Activated naive CD4-positive, alpha-beta T cell treated with anti-CD3 and anti-CD28 coated beads, Interleukin-2, amount 50 U/mL, for 16 hours (primary cell): ENCODE results near the gene TMEM128.
"Not testable (repeated sequence)": the region's sequence is repeated elsewhere in the genome, so short reads cannot be mapped to it uniquely, and the experiment has no call there.

Experiments
- DNase-seq: peaks from one replicate; pipeline ENCODE4 v3.0.0-alpha.2; 2020

The TMEM128 gene, protein sequence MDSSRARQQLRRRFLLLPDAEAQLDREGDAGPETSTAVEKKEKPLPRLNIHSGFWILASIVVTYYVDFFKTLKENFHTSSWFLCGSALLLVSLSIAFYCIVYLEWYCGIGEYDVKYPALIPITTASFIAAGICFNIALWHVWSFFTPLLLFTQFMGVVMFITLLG

GRCh38 chr4:4248029-4248884 is at the start of gene TMEM128:
TSS of gene TMEM128 (minus strand) at chr4:4248223. CDS start at chr4:4248202, 21 bp downstream.
- DNase-seq: peak; percentile 91

DNA sequence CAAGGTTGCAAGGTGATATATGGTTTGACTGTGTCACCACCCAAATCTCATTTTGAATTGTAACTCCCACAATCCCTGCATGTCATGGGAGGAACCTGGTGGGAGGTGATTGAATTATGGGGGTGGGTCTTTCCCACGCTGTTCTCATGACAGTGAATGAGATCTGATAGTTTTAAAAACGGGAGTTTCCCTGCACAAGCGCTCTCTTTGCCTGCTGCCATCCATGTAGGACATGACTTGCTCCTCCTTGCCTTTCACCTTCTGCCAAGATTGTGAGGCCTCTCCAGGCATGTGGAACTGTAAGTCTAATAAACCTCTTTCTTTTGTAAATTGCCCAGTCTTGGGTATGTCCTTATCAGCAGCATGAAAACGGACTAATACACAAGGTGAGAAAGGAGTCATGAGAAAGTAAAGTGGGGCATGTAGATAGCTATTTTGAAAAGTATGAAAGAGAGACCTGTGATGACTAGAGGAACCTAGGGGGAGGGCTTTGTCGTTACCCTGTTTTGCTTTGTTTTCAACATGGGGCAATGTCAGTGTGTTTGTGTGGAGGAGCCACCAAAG is 48.3 kb upstream of the TMEM128 start:
- DNase-seq: no peak

DNA sequence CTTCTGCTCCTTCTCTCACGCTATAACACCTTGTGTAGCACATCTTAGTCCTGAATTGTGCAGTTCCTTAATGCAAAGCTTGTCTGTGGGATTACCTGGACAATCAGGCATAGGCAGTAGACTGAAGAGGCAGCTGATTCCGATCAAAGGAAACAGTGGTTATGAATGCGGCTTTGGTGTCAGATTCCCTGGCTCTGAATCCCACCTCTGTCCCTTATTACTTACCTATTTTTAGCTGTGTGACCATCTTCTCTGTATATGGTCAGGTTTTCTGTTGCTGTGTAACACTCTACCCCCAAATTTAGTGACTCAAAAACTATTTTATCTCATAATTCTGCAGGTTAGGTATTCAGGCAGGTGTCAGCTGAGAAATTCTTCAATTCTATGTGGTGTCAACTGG is 45.3 kb upstream of the TMEM128 start:
- DNase-seq: no peak

DNA sequence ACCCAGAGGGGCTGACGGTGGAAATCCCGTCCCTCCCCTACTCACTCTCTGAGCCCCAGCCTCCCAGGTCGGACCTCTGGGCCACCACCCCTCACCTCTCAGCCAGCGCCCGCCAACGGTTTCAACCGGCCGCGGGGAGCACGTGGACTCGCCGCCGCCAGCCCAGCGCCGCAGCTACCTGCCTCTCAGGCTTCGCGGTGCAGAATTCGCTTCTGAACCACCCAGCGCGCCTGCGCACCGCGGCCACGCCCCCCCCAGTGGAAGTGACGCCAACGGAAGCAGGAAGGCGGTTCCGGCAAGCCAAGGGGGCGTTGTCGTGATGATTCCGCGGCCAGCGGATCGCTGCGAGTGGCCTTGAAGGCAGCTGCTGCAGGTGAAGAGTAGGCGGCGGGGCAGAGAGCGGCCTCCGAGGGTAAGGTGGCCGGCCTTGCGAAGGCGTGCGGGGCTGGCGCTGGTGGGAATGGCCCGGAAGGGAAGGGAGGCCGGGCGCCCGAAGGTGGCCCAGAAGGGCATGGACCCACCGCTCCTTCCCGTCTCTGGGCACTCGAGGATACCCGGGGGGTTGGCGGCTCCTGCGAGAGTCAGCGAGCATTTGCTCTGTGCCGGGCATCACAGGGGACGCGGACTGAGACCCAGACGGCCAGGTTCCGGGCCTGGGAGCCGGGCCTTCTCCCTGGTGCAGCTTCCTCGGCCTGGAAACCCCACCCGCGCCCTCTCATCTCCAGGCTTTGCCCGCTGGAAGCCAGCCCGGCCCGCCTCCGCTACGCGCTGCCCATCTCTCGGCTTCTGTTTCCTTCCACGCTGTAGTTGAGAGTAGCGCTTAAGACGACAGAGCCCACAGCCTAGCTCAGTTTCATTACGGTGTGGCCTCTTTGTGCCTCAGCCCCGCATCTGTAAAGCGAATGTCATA is 42.2 kb upstream of the TMEM128 start, which contains the start of the genes LYAR and ZBTB49:
LYAR (minus strand) TSS at position 214 of the 910 bp plus-strand sequence. CDS start 6,412 bp downstream, outside the sequence.
ZBTB49 (plus strand) TSS at position 311 of the 910 bp plus-strand sequence. CDS start 9,695 bp downstream, outside the sequence.
- peak; percentile 96 for DNase-seq

DNA sequence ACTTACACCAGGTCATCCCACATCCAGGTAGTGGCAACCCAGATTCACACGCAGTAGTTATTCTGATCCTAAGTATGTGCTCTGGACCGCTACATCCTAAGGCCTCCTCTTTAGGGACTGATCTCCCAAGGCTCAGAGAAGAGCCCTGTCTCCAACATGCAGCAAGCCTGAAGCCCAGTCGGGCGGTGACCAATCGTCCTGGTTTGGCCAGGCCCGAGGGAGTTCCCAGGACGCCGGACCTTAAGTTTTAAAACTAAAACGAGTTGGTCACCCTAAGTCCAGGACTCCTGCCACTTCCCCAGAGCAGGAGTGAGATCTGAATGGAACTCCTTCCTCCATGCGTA is 41.5 kb upstream of the TMEM128 start:
- DNase-seq: no peak

GRCh38 chr4:4289055-4289454 is 41.0 kb upstream of the TMEM128 start:
- no peak for DNase-seq

DNA sequence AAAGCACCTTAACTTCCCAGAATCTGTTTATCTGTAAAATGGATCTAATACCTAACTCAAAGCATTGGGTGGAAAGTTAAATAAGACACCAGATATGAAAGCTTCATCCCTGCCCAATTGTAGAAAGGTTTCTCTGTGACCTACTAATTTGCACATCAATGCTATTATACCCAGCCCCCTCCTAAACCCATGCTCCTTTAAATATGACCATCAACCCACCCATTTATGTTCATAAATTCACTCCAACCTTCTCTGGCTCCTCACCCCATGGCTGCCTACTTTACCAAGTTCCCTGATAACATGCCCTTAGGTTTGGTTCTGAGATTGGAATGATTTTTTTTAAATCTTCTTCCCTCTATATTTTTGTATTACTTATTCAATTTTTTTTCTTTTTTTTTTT is 40.1 kb upstream of the TMEM128 start:
- DNase-seq: no peak

DNA sequence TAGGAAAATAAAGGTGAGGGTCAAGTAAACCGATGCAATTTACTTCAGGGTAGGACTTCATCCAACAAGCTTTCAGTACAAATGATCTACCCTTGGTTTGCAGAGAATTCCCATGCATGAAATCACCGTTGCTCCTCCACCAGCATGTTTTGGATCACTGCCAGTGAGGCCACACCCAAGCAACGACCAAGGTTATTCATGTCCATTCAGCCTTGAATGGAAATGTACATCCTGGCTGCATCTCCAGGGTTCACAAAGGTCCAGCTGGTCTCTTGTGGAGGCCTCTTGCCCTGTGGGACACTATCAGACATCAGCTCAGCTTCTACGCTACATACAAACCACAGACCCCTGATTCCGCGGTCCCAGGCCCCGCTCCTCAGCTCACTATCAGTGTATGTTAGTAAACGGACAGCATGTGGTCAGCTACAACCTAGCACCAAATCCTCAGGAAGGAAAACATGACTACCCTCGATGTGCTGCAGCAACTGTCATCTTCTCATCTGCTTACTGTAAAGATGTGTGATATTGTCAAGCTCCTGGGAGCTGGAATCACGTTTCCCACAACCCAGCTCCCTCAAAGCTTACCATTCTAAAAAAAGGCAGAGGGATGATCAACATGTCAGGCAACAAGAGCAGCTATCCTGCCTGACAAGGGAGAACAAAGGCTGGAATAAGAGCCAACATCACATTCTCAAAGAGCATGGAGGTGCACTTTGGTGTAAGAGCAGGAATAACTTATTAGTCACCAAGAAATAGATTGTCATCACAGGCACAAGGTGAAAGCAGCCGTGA is 37.0 kb upstream of the TMEM128 start:
- no peak for DNase-seq

DNA sequence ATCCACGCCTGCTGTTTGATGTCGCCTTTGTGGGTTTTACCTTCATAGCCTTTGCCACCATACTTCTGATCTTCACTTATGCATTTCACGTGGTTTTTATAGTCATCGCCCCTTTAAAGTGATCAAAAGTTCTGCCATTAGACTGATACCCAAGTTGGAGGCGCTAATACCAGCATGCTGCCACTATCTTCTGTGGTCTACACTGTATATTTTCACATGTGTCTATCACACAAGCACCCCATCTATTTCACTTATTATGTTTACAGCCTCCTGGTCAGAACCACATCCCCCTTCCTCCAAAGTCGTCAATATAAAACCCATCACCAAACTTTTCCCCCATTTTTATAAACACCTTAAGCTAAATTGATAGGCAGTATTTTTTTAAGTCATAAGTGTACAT is 33.8 kb upstream of the TMEM128 start:
- DNase-seq: no peak

- no peak for DNase-seq
Measured at GRCh38 chr4:4277531-4277930, 29.5 kb upstream of the TMEM128 start.

DNA sequence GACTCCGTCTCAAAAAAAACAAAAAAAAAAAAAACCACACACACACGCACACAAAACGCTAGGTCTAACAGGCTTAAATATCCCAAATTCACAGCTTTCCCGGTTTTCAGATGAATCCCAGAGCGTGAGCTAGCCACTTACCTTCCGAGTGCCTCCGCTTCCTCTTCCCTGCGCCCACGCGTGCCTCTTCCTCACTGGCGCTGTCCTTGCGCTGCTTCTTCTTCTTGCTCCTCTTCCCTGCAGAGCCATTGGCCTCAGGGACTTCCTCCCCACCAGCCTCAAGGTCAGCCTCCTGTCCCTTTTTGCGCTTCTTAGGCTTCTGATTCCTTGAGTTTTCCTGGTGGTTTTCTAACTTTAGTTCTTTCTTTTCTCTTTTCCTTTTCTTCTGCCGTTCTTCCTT is 26.2 kb upstream of the TMEM128 start:
- no peak for DNase-seq

GRCh38 chr4:4271912-4272311 is 23.9 kb upstream of the TMEM128 start:
- DNase-seq: no peak

DNA sequence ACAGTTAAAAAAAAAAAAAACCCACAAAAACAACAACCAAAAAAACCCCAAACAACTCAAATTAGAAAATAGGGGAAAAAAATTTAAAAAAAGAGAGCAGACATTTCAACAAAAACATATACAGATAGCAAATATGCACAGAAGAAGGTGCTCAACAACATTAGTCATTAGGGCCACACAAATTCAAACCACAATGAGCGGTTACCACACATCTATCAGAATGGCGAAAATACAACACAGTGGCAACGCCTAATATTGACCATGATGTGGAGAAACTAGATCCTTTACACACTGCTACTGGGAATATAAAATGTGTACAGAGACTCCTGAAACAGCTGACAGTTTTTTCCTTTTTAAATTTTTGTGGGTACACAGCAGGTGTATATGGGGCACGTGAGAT is 22.5 kb upstream of the TMEM128 start:
- DNase-seq: no peak

- no peak for DNase-seq
Measured at GRCh38 chr4:4269856-4270255, 21.8 kb upstream of the TMEM128 start.

DNA sequence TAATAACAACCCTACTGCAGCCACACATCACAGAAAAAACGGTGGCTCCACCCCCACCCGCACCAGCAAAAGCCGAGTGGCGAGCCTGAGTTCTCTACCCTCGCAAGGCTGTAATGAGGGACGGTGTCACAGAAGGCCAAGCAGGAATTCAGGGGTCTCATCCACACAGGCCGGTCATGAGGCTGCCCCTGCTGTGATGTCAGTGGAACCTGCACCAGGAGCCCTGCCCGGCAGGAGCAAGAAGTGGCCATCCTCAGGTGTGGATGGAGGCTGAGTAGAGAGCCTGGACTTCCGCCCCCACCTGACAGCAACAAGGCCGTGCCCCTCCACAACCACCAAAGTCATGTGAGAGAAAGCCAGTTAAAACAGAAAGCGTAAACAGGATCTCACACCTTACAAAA is 21.3 kb upstream of the TMEM128 start:
- DNase-seq: no peak

- no peak for DNase-seq
Measured at GRCh38 chr4:4268776-4269175, 20.8 kb upstream of the TMEM128 start.

DNA sequence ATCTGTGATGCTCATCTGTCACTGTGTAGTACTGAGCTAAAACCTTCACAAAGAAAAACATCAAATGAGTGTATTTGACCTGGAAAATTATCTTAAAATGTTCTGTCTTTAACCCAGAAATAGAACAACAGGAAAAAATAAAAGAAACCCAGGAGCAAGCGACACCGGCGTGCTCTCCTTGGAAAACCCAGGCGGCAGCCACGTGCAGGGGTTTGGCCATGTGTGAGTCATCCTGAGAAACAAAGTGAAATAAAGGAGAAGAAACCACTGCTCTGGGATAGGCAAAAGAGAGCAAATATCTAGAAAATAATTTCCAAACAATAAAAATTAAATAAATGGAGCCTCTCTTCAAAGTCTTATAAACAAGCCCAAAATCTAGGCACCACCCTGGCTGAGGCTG is 20.0 kb upstream of the TMEM128 start:
- no peak for DNase-seq

- DNase-seq: no peak
Measured at GRCh38 chr4:4260185-4260751, 12.2 kb upstream of the TMEM128 start.

DNA sequence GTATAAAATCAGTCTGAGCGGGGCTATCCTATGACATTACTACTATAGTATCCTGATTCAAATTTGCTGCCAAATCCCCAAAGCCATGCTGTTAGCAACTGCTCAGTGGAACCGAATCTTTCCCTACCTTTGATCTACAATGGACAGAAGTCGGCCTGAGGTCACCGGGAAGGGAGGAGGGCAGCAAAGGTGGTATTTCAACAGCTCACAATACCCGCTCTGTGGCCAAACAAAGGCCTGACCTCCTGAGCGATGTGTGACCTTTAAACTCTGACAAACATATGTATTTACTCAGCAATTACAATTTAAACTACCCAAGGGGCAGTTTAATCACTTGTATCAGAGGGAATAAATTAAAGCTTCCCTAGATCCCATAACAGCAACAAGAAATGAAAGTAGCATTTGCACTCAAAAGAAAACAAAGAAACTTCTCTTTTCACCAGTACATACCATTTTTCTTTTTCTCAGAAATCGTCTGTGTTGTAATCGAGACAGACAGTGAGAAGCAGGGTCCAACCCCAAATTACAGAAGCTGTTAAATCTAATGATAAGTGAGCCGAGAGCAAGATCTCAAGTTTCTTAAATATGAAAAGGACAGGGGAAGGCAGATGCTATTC is 11.6 kb upstream of the TMEM128 start:
- DNase-seq: no peak

GRCh38 chr4:4257705-4258104 is 9.7 kb upstream of the TMEM128 start:
- DNase-seq: not testable (repeated sequence)

DNA sequence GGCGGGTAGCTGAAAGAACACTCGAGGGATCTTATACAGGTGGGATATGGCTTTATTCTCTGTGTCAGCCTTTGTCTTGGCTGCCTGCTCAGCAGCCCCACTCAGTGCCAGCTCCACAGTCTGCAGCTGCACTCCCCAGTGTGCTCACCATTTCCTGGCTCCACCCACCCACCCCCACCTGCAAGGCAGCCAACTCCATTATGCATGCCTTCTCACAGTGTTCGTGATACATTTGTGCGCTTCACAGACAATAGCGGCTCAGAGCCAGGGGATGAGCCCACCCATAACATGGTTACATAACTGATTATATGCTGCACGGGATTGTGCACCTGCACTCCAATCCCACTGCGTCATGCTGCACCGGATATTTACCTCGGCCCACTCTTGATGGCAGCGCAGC is 8.8 kb upstream of the TMEM128 start:
- DNase-seq: no peak
